ENCODE measurements around the gene COX6B2.
A peak's percentile ranks its signal among the peaks of the same experiment; 100 is the strongest.

The COX6B2 gene

GRCh38 chr19:55341595-55342531, 12.7 kb downstream of the COX6B2 start:
- TF ChIP-seq CTCF (IDR thresholded peaks at IDR 0.05; ENCODE audit: low read depth, low read length) = no peak
- H3K27ac ChIP-seq = peak overlapping the region; percentile 56
- H3K9me3 ChIP-seq (ENCODE audit: severe bottlenecking) = no peaks in the 10 kb centered on the region
- no peak for DNase-seq
- H3K36me3 ChIP-seq = peaks cover 43% of the 10 kb centered on the region
- peak overlapping the region; percentile 33 for H3K4me3 ChIP-seq (ENCODE audit: low read depth, low read length)
- no peaks in the 10 kb centered on the region for H3K27me3 ChIP-seq (ENCODE audit: insufficient read depth, low read depth, severe bottlenecking)

- peak overlapping the region; percentile 93 for H3K4me3 ChIP-seq (ENCODE audit: low read depth, low read length)
- DNase-seq = peak; percentile 93
- no peak for TF ChIP-seq CTCF (IDR thresholded peaks at IDR 0.05; ENCODE audit: low read depth, low read length)
- no peaks in the 10 kb centered on the region for H3K9me3 ChIP-seq (ENCODE audit: severe bottlenecking)
- peaks cover 39% of the 10 kb centered on the region for H3K36me3 ChIP-seq
- H3K27ac ChIP-seq = peak overlapping the region; percentile 89
- H3K27me3 ChIP-seq (ENCODE audit: insufficient read depth, low read depth, severe bottlenecking) = no peaks in the 10 kb centered on the region
These were observed 13.3 kb downstream of the COX6B2 start for GRCh38 chr19:55341171-55341588.

- Histone ChIP-seq H3K36me3 (peaks cover 35% of the 10 kb centered on the region), H3K27ac (peak overlapping the region; percentile 89), H3K27me3 (ENCODE audit: insufficient read depth, low read depth, severe bottlenecking) (no peaks in the 10 kb centered on the region), H3K4me3 (ENCODE audit: low read depth, low read length) (peak overlapping the region; percentile 93), H3K9me3 (ENCODE audit: severe bottlenecking) (no peaks in the 10 kb centered on the region)
- DNase-seq = peak; percentile 60
- no peak for TF ChIP-seq CTCF (IDR thresholded peaks at IDR 0.05; ENCODE audit: low read depth, low read length)
These were observed 13.8 kb downstream of the COX6B2 start for GRCh38 chr19:55340784-55341147.

GRCh38 chr19:55339889-55340783, 14.4 kb downstream of the COX6B2 start:
- H3K9me3 ChIP-seq (ENCODE audit: severe bottlenecking) = no peaks in the 10 kb centered on the region
- H3K27me3 ChIP-seq (ENCODE audit: insufficient read depth, low read depth, severe bottlenecking) = no peaks in the 10 kb centered on the region
- H3K4me3 ChIP-seq (ENCODE audit: low read depth, low read length) = peak overlapping the region; percentile 93
- no peak for TF ChIP-seq CTCF (IDR thresholded peaks at IDR 0.05; ENCODE audit: low read depth, low read length)
- H3K27ac ChIP-seq = peak overlapping the region; percentile 89
- peak; percentile 37 for DNase-seq
- peaks cover 33% of the 10 kb centered on the region for H3K36me3 ChIP-seq

- DNase-seq = peak; percentile 100
- H3K27me3 ChIP-seq (ENCODE audit: insufficient read depth, low read depth, severe bottlenecking) = no peaks in the 10 kb centered on the region
- no peaks in the 10 kb centered on the region for H3K9me3 ChIP-seq (ENCODE audit: severe bottlenecking)
- peak within 1 kb of the TSS; percentile 93 for H3K4me3 ChIP-seq (ENCODE audit: low read depth, low read length)
- H3K36me3 ChIP-seq = peaks cover 25% of the 10 kb centered on the region
- TF ChIP-seq CTCF (IDR thresholded peaks at IDR 0.05; ENCODE audit: low read depth, low read length) = no peak
- peak within 1 kb of the TSS; percentile 95 for H3K27ac ChIP-seq
These were observed 15.2 kb downstream of the COX6B2 start, which contains the start of gene KMT5C for GRCh38 chr19:55339105-55339888. TSS of gene KMT5C (plus strand) at chr19:55339876. CDS start at chr19:55341937, 2,061 bp downstream.

All from WERI-Rb-1 (cell line).